ENCODE data around the gene ACKR4.

ACKR4 gene

GRCh38 chr3:132569153-132569552 is 27.9 kb upstream of the ACKR4 start:
- Histone ChIP-seq H3K4me3 (ENCODE audit: low read length) (no peak overlapping the region), H3K36me3 (ENCODE audit: control insufficient read depth, low read length) (no peaks in the 10 kb centered on the region), H3K4me2 (ENCODE audit: low read length) (no peak overlapping the region), H3K27me3 (ENCODE audit: control insufficient read depth, low read length) (no peaks in the 10 kb centered on the region), H3K9me2 (replicated peaks; ENCODE audit: control insufficient read depth, low read length) (no peaks in the 10 kb centered on the region), H3K79me2 (ENCODE audit: control insufficient read depth, low read length) (no peaks in the 10 kb centered on the region), H3K27ac (ENCODE audit: low read depth, low read length) (no peak overlapping the region), H3K4me1 (ENCODE audit: control insufficient read depth, low read length) (peaks cover 18% of the 10 kb centered on the region), H3F3A (ENCODE audit: control insufficient read depth, insufficient read depth) (no peaks in the 10 kb centered on the region), H4K20me1 (ENCODE audit: control insufficient read depth, insufficient read depth, low read depth, low read length) (no peaks in the 10 kb centered on the region), H3K9me3 (ENCODE audit: control insufficient read depth, insufficient read depth, low read length) (no peaks in the 10 kb centered on the region)
- TF ChIP-seq CTCF (IDR thresholded peaks at IDR 0.05; ENCODE audit: low read depth, low read length, poor library complexity, severe bottlenecking) (no peak), EZH2phosphoT487 (IDR thresholded peaks at IDR 0.05; ENCODE audit: borderline replicate concordance, low read length) (no peak)

- Histone ChIP-seq H3K4me2 (ENCODE audit: low read length) (no peak overlapping the region), H3F3A (ENCODE audit: control insufficient read depth, insufficient read depth) (no peaks in the 10 kb centered on the region), H3K36me3 (ENCODE audit: control insufficient read depth, low read length) (no peaks in the 10 kb centered on the region), H3K4me3 (ENCODE audit: low read length) (no peak overlapping the region), H3K27me3 (ENCODE audit: control insufficient read depth, low read length) (no peaks in the 10 kb centered on the region), H3K79me2 (ENCODE audit: control insufficient read depth, low read length) (no peaks in the 10 kb centered on the region), H3K9me2 (replicated peaks; ENCODE audit: control insufficient read depth, low read length) (no peaks in the 10 kb centered on the region), H3K9me3 (ENCODE audit: control insufficient read depth, insufficient read depth, low read length) (no peaks in the 10 kb centered on the region), H3K27ac (ENCODE audit: low read depth, low read length) (no peak overlapping the region), H3K4me1 (ENCODE audit: control insufficient read depth, low read length) (peaks cover 14% of the 10 kb centered on the region), H4K20me1 (ENCODE audit: control insufficient read depth, insufficient read depth, low read depth, low read length) (no peaks in the 10 kb centered on the region)
- no peak for TF ChIP-seq EZH2phosphoT487 (IDR thresholded peaks at IDR 0.05; ENCODE audit: borderline replicate concordance, low read length)
- no peak for TF ChIP-seq CTCF (IDR thresholded peaks at IDR 0.05; ENCODE audit: low read depth, low read length, poor library complexity, severe bottlenecking)
Observed at GRCh38 chr3:132569580-132569979, 27.5 kb upstream of the ACKR4 start.

- Histone ChIP-seq H3K9me3 (ENCODE audit: control insufficient read depth, insufficient read depth, low read length) (no peaks in the 10 kb centered on the region), H3F3A (ENCODE audit: control insufficient read depth, insufficient read depth) (no peaks in the 10 kb centered on the region), H3K36me3 (ENCODE audit: control insufficient read depth, low read length) (no peaks in the 10 kb centered on the region), H3K27ac (ENCODE audit: low read depth, low read length) (no peak overlapping the region), H3K4me1 (ENCODE audit: control insufficient read depth, low read length) (peaks cover 9% of the 10 kb centered on the region), H4K20me1 (ENCODE audit: control insufficient read depth, insufficient read depth, low read depth, low read length) (no peaks in the 10 kb centered on the region), H3K9me2 (replicated peaks; ENCODE audit: control insufficient read depth, low read length) (no peaks in the 10 kb centered on the region), H3K4me2 (ENCODE audit: low read length) (no peak overlapping the region), H3K79me2 (ENCODE audit: control insufficient read depth, low read length) (no peaks in the 10 kb centered on the region), H3K27me3 (ENCODE audit: control insufficient read depth, low read length) (no peaks in the 10 kb centered on the region), H3K4me3 (ENCODE audit: low read length) (no peak overlapping the region)
- TF ChIP-seq EZH2phosphoT487 (IDR thresholded peaks at IDR 0.05; ENCODE audit: borderline replicate concordance, low read length): no peak
- no peak for TF ChIP-seq CTCF (IDR thresholded peaks at IDR 0.05; ENCODE audit: low read depth, low read length, poor library complexity, severe bottlenecking)
Observed at GRCh38 chr3:132570016-132570415, 27.1 kb upstream of the ACKR4 start.

- Histone ChIP-seq H4K20me1 (ENCODE audit: control insufficient read depth, insufficient read depth, low read depth, low read length) (no peaks in the 10 kb centered on the region), H3K9me3 (ENCODE audit: control insufficient read depth, insufficient read depth, low read length) (no peaks in the 10 kb centered on the region), H3K27ac (ENCODE audit: low read depth, low read length) (no peak overlapping the region), H3K27me3 (ENCODE audit: control insufficient read depth, low read length) (no peaks in the 10 kb centered on the region), H3K79me2 (ENCODE audit: control insufficient read depth, low read length) (no peaks in the 10 kb centered on the region), H3K4me1 (ENCODE audit: control insufficient read depth, low read length) (peaks cover 7% of the 10 kb centered on the region), H3K9me2 (replicated peaks; ENCODE audit: control insufficient read depth, low read length) (no peaks in the 10 kb centered on the region), H3K4me3 (ENCODE audit: low read length) (no peak overlapping the region), H3K36me3 (ENCODE audit: control insufficient read depth, low read length) (no peaks in the 10 kb centered on the region), H3F3A (ENCODE audit: control insufficient read depth, insufficient read depth) (no peaks in the 10 kb centered on the region), H3K4me2 (ENCODE audit: low read length) (no peak overlapping the region)
- TF ChIP-seq EZH2phosphoT487 (IDR thresholded peaks at IDR 0.05; ENCODE audit: borderline replicate concordance, low read length) (no peak), CTCF (IDR thresholded peaks at IDR 0.05; ENCODE audit: low read depth, low read length, poor library complexity, severe bottlenecking) (no peak)
Observed at GRCh38 chr3:132573797-132574211, 23.3 kb upstream of the ACKR4 start.
